Activated CD4-positive, alpha-beta memory T cell treated with anti-CD3 and anti-CD28 coated beads, Interleukin-2, amount 10 ng/mL, durations not matched to agents 7 days and 5 days (primary cell): Measurements from ENCODE around the gene AHI1. TPM values are rescaled to one million over a fixed set of nuclear protein-coding genes. Genes with fewer than 3 reads are reported as not detected.
"Not testable (repeated sequence)": the region's sequence is repeated elsewhere in the genome, so short reads cannot be mapped to it uniquely, and the experiment has no call there.

Experiments used
- CTCF ChIA-PET: fragments of 350-600 bp; sonication (Branson Sonifier 250); formaldehyde crosslinking; loops from one replicate; lab custom pipeline; 2021; ENCODE audit warnings: antibody characterized with exemption, inconsistent platforms; lab: Charles Lee
- POLR2A ChIA-PET: fragments of 350-600 bp; sonication (Branson Sonifier 250); formaldehyde crosslinking; loops from one replicate; lab custom pipeline; 2021; ENCODE audit warnings: antibody characterized with exemption; lab: Charles Lee
- DNase-seq: peaks from one replicate; pipeline ENCODE4 v3.0.0-alpha.2; 2020
- H3K27ac Mint-ChIP-seq: one replicate; pipeline ENCODE4 v1.8.0; 2021; ENCODE audit warnings: mild to moderate bottlenecking, mixed read lengths
- H3K27me3 Mint-ChIP-seq: one replicate; pipeline ENCODE4 v1.8.0; 2021; ENCODE audit warnings: mixed read lengths
- H3K36me3 Mint-ChIP-seq: one replicate; pipeline ENCODE4 v1.8.0; 2021; ENCODE audit warnings: low read depth, mixed read lengths
- H3K4me1 Mint-ChIP-seq: one replicate; pipeline ENCODE4 v1.8.0; 2021; ENCODE audit warnings: mixed read lengths
- H3K4me3 Mint-ChIP-seq: one replicate; pipeline ENCODE4 v1.8.0; 2021; ENCODE audit warnings: mild to moderate bottlenecking, mixed read lengths
- H3K9me3 Mint-ChIP-seq: one replicate; pipeline ENCODE4 v1.8.0; 2021; ENCODE audit warnings: mixed read lengths
- total RNA-seq, 2 experiments: library from RNA; stranded (reverse); gene quantifications; one replicate each; pipeline ENCODE4 v1.2.3, GENCODE V29; 2021

AHI1 gene
- total RNA-seq, 2 experiments from 2014 or later, result 18.5 to 21.5 TPM

DNA sequence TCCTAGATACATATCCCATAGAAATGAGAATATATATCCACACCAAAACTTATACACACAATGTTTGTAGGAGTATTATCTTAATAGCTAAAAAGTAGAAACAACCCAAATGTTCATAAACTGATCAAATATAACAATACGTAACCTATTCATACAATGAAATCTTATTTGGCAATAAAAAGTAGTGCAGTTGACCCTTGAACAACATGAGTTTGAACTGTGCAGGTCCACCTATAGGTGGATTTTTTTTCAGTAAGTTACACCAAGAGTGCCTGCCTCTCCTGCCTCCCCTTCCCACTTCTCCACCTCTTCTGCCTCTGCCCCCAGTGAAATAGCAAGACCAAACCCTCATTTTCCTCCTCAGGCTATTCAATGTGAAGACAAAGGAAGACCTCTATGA lies 95.2 kb downstream of the AHI1 start:
- POLR2A ChIA-PET, result no interaction called here

GRCh38 chr6:135397172-135397952 lies 100.2 kb downstream of the AHI1 start:
- CTCF ChIA-PET, result interaction anchor here (0.6 kb wide), 1 partner anchor 239 kb away, joined by 3 read pairs; no protein-coding TSS in a partner anchor

More for the DNA sequence above, 95.2 kb downstream of the AHI1 start:
- Mint-ChIP-seq H3K4me3 (no peak overlapping the region), H3K36me3 (peaks cover 14% of the 10 kb centered on the region), H3K9me3 (no peaks in the 10 kb centered on the region), H3K27me3 (no peaks in the 10 kb centered on the region), H3K4me1 (no peaks in the 10 kb centered on the region), H3K27ac (no peak overlapping the region)
- CTCF ChIA-PET, result no interaction called here
- no peak for DNase-seq

DNA sequence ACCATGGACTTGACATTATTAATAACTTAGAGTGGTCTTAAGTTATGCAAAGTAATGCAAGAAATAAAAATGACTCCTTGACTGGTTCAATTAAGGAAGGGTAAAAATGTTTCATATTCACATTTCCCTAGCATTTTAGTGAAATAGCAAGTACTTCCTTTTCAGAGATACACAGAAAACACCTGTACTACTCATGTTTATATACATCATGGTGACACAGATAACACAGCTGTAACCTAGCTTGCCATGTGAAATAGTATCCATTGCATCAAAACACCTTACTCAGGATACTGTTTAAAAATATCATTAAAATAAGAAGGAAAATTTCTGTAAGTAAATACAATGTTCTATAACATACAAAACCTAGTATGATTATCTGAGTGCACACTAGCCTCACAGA lies 102.4 kb downstream of the AHI1 start:
- Mint-ChIP-seq H3K9me3 (no peaks in the 10 kb centered on the region), H3K4me3 (no peak overlapping the region), H3K36me3 (peaks cover 6% of the 10 kb centered on the region), H3K27me3 (no peaks in the 10 kb centered on the region), H3K27ac (no peak overlapping the region), H3K4me1 (no peaks in the 10 kb centered on the region)
- ChIA-PET POLR2A (interaction anchor here (1.3 kb wide), 1 partner anchor 13 kb away, joined by 3 read pairs; no protein-coding TSS in a partner anchor), CTCF (no interaction called here)
- no peak for DNase-seq

More at GRCh38 chr6:135397172-135397952, 100.2 kb downstream of the AHI1 start:
- POLR2A ChIA-PET, result interaction anchor here (0.6 kb wide), 1 partner anchor 1153 kb away, joined by 3 read pairs; no protein-coding TSS in a partner anchor
- peaks cover 8% of the 10 kb centered on the region for H3K36me3 Mint-ChIP-seq
- no peaks in the 10 kb centered on the region for H3K27me3 Mint-ChIP-seq
- no peaks in the 10 kb centered on the region for H3K4me1 Mint-ChIP-seq
- DNase-seq, result no peak
- no peak overlapping the region for H3K4me3 Mint-ChIP-seq
- H3K9me3 Mint-ChIP-seq, result no peaks in the 10 kb centered on the region
- H3K27ac Mint-ChIP-seq, result no peak overlapping the region

- ChIA-PET CTCF (no interaction called here), POLR2A (no interaction called here)
- no peaks in the 10 kb centered on the region for H3K9me3 Mint-ChIP-seq
- no peak overlapping the region for H3K4me3 Mint-ChIP-seq
- H3K27me3 Mint-ChIP-seq, result no peaks in the 10 kb centered on the region
- no peak overlapping the region for H3K27ac Mint-ChIP-seq
- no peaks in the 10 kb centered on the region for H3K4me1 Mint-ChIP-seq
- DNase-seq, result no peak
- peaks cover 6% of the 10 kb centered on the region for H3K36me3 Mint-ChIP-seq
These were observed 104.3 kb downstream of the AHI1 start for GRCh38 chr6:135393289-135393688.

- H3K4me1 Mint-ChIP-seq, result no peaks in the 10 kb centered on the region
- H3K27me3 Mint-ChIP-seq, result no peaks in the 10 kb centered on the region
- ChIA-PET POLR2A (no interaction called here), CTCF (interaction anchor here (1.1 kb wide), 1 partner anchor 20 kb away, joined by 3 read pairs; no protein-coding TSS in a partner anchor)
- H3K27ac Mint-ChIP-seq, result no peak overlapping the region
- DNase-seq, result no peak
- H3K9me3 Mint-ChIP-seq, result no peaks in the 10 kb centered on the region
- no peak overlapping the region for H3K4me3 Mint-ChIP-seq
- peaks cover 6% of the 10 kb centered on the region for H3K36me3 Mint-ChIP-seq
These were observed 107.1 kb downstream of the AHI1 start for GRCh38 chr6:135390458-135390857.

- ChIA-PET POLR2A (no interaction called here), CTCF (interaction anchor here (0.7 kb wide), 2 partner anchors 15 to 390 kb away, joined by 3 to 4 read pairs; no protein-coding TSS in a partner anchor)
- Mint-ChIP-seq H3K36me3 (peaks cover 3% of the 10 kb centered on the region), H3K27me3 (no peaks in the 10 kb centered on the region), H3K4me1 (peaks cover 12% of the 10 kb centered on the region), H3K27ac (no peak overlapping the region), H3K4me3 (no peak overlapping the region), H3K9me3 (no peaks in the 10 kb centered on the region)
- no peak for DNase-seq
These were observed 112.2 kb downstream of the AHI1 start for GRCh38 chr6:135385299-135385698.

DNA sequence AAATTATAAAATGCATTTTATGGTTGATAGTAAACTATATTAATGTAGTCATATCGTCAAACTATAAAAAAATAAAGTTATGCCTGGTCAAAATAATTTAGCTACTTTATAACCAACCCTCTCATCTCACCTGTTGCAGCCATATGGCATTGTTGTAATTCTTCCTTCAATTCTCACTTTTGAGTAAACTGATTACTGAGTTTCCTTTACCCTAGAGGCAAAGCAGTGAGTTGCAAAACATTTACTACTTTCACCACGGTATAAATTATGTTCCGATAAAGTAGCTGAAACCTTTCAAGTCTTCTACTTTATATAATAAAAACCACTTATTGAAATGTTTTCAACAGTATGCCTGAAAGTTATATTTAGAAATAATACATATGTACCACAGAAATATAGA lies 113.8 kb downstream of the AHI1 start:
- ChIA-PET POLR2A (no interaction called here), CTCF (interaction anchor here (0.7 kb wide), 1 partner anchor 14 kb away, joined by 3 read pairs; no protein-coding TSS in a partner anchor)
- no peak overlapping the region for H3K27ac Mint-ChIP-seq
- H3K36me3 Mint-ChIP-seq, result peaks cover 3% of the 10 kb centered on the region
- H3K4me3 Mint-ChIP-seq, result no peak overlapping the region
- no peaks in the 10 kb centered on the region for H3K27me3 Mint-ChIP-seq
- peaks cover 12% of the 10 kb centered on the region for H3K4me1 Mint-ChIP-seq
- no peaks in the 10 kb centered on the region for H3K9me3 Mint-ChIP-seq
- DNase-seq, result no peak

DNA sequence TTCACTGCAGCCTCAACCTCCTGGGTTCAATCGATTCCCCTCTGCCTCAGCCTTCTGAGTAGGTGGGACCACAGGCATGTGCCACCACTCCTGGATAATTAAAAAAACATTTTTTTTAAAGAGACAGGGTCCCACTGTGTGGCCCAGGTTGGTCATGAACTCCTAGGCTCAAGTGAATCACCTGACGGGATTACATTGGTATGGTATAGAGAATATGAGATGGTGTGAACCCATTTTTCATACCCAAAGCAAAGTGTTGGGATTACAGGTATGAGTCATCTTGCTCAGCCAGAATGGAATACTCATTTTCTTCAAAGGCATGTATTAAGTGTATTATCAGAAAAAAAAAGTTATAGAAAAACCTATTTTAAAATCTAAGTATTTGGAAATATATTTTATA lies 114.2 kb downstream of the AHI1 start:
- no peak for DNase-seq
- H3K36me3 Mint-ChIP-seq, result peaks cover 3% of the 10 kb centered on the region
- H3K27me3 Mint-ChIP-seq, result no peaks in the 10 kb centered on the region
- H3K9me3 Mint-ChIP-seq, result no peaks in the 10 kb centered on the region
- no peak overlapping the region for H3K27ac Mint-ChIP-seq
- H3K4me3 Mint-ChIP-seq, result no peak overlapping the region
- peaks cover 12% of the 10 kb centered on the region for H3K4me1 Mint-ChIP-seq
- ChIA-PET POLR2A (no interaction called here), CTCF (no interaction called here)

DNA sequence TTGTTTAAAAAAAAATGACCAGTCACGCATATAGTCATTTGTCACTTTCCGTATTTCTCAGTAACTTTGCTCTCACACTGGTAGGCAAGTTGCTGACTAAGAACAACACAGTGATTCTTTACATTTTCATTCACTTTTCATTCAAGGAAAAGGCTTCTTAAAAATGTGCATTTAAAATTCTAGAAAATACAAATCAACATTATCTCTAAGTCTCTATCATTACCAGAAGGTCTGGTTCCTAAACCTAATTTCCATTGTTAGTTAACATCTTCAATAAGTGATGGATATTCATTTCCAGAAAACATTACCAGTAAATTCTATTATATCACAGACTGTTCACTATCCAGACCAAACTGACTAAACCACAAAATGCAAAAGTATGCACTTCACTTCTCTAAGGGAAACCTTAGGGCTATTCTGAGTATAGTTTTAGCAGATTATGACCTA lies 115.3 kb downstream of the AHI1 start:
- CTCF ChIA-PET, result no interaction called here
- Mint-ChIP-seq H3K36me3 (peaks cover 3% of the 10 kb centered on the region), H3K27ac (no peak overlapping the region), H3K4me1 (peaks cover 12% of the 10 kb centered on the region), H3K27me3 (no peaks in the 10 kb centered on the region), H3K4me3 (no peak overlapping the region), H3K9me3 (no peaks in the 10 kb centered on the region)
- POLR2A ChIA-PET, result interaction anchor here (1.0 kb wide), 1 partner anchor 13 kb away, joined by 3 read pairs; no protein-coding TSS in a partner anchor
- no peak for DNase-seq

- Mint-ChIP-seq H3K4me1 (peaks cover 12% of the 10 kb centered on the region), H3K36me3 (peaks cover 3% of the 10 kb centered on the region), H3K9me3 (no peaks in the 10 kb centered on the region), H3K4me3 (no peak overlapping the region), H3K27me3 (no peaks in the 10 kb centered on the region), H3K27ac (no peak overlapping the region)
- no peak for DNase-seq
- POLR2A ChIA-PET, result interaction anchor here (0.5 kb wide), 1 partner anchor 27 kb away, joined by 3 read pairs; no protein-coding TSS in a partner anchor
- CTCF ChIA-PET, result interaction anchor here (1.1 kb wide), 1 partner anchor 33 kb away, joined by 3 read pairs; no protein-coding TSS in a partner anchor
These were observed 116.7 kb downstream of the AHI1 start for GRCh38 chr6:135380793-135381192.

GRCh38 chr6:135379647-135380046 lies 117.9 kb downstream of the AHI1 start:
- Mint-ChIP-seq H3K27ac (no peak overlapping the region), H3K36me3 (no peaks in the 10 kb centered on the region), H3K4me1 (peaks cover 12% of the 10 kb centered on the region), H3K27me3 (no peaks in the 10 kb centered on the region), H3K9me3 (no peaks in the 10 kb centered on the region), H3K4me3 (no peak overlapping the region)
- ChIA-PET POLR2A (no interaction called here), CTCF (interaction anchor here (0.9 to 1.1 kb wide), 2 partner anchors 12 to 34 kb away, joined by 3 read pairs; no protein-coding TSS in a partner anchor)
- no peak for DNase-seq

DNA sequence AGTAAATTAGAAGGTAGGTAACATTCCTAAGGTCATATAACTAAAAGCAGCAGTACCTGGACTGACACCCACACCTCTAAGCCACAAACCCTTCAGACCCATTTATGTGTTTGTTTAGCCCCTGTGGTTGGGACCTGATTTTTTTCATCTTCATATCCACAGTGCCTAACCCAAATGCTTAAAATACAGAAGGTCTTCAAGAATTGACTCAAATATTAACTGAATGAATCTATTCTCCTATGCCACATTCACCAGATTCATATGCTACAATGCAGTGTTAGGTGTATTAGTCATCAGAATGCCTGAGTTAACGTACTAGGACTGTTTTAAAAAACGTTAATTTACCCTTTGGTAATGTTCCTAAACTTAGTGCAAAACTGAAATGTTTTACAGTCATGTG lies 124.8 kb downstream of the AHI1 start:
- Mint-ChIP-seq H3K36me3 (peaks cover 13% of the 10 kb centered on the region), H3K27me3 (no peaks in the 10 kb centered on the region), H3K4me3 (no peak overlapping the region), H3K27ac (no peak overlapping the region), H3K9me3 (peaks cover 14% of the 10 kb centered on the region), H3K4me1 (peaks cover 5% of the 10 kb centered on the region)
- DNase-seq, result no peak
- CTCF ChIA-PET, result no interaction called here
- POLR2A ChIA-PET, result no interaction called here

DNA sequence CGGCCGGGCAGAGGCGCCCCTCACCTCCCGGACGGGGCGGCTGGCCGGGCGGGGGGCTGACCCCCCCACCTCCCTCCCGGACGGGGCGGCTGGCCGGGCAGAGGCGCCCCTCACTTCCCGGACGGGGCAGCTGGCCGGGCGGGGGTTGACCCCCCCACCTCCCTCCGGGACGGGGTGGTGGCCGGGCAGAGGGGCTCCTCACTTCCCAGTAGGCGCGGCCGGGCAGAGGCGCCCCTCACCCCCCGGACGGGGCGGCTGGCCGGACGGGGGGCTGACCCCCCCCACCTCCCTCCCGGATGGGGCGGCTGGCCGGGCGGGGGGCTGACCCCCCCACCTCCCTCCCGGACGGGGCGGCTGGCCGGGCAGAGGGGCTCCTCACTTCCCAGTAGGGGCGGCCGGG lies 133.9 kb downstream of the AHI1 start:
- H3K27me3 Mint-ChIP-seq, H3K4me3 Mint-ChIP-seq, H3K27ac Mint-ChIP-seq, CTCF ChIA-PET, DNase-seq, H3K4me1 Mint-ChIP-seq, POLR2A ChIA-PET: not testable (repeated sequence)
- Mint-ChIP-seq H3K36me3 (peaks cover 21% of the 10 kb centered on the region), H3K9me3 (peaks cover 33% of the 10 kb centered on the region)
